Measurements from ENCODE around the gene LMNA. TPM values are rescaled to one million over a fixed set of nuclear protein-coding genes. Genes with fewer than 3 reads are reported as not detected.

Gene LMNA
- total and polyA plus RNA-seq, 3 donors from 2014 or later, result 162 to 219 (median 189) TPM

GRCh38 chr1:156160743-156161171, 46.2 kb downstream of the LMNA start:
- TF ChIP-seq POLR2A (IDR thresholded peaks at IDR 0.05) (no peak), CTCF (IDR thresholded peaks at IDR 0.05) (no peak)
- H3K36me3 ChIP-seq (ENCODE audit: low read depth, missing control alignments), result no peaks in the 10 kb centered on the region
- peak overlapping the region; percentile 49 to 86 for H3K27ac ChIP-seq
- intact Hi-C loops (cut with DNase I; ENCODE audit: low total_unique reads), result no loop called here
- H3K4me3 ChIP-seq, result peak overlapping the region; percentile 50 to 59
- H3K27me3 ChIP-seq, result no peaks in the 10 kb centered on the region
- 4 to 6% methylated on average over 14 to 18 of the region's 22 CpGs for WGBS, 2 donors
- no peaks in the 10 kb centered on the region for H3K9me3 ChIP-seq
- peaks cover 16% of the 10 kb centered on the region for H3K4me1 ChIP-seq
- peak; percentile 88 for DNase-seq

- peak overlapping the region in 1 of 2 donors; percentile 86 for H3K27ac ChIP-seq
Observed at GRCh38 chr1:156162430-156163037, 48.0 kb downstream of the LMNA start.

GRCh38 chr1:156163712-156164111, 49.2 kb downstream of the LMNA start:
- Histone ChIP-seq H3K27me3 (no peaks in the 10 kb centered on the region), H3K4me3 (no peak overlapping the region), H3K27ac (no peak overlapping the region), H3K9me3 (no peaks in the 10 kb centered on the region), H3K4me1 (peaks cover 16% of the 10 kb centered on the region), H3K36me3 (ENCODE audit: low read depth, missing control alignments) (no peaks in the 10 kb centered on the region)
- 44 to 68% methylated on average over 1 of the region's 1 CpG for whole genome bisulfite sequencing, 2 donors
- intact Hi-C loops (cut with DNase I; ENCODE audit: low total_unique reads), result no loop called here
- DNase-seq, result no peak
- TF ChIP-seq POLR2A (IDR thresholded peaks at IDR 0.05) (no peak), CTCF (IDR thresholded peaks at IDR 0.05) (no peak)

More at GRCh38 chr1:156162430-156163037, 48.0 kb downstream of the LMNA start:
- intact Hi-C loops (cut with DNase I; ENCODE audit: low total_unique reads), result no loop called here
- H3K36me3 ChIP-seq (ENCODE audit: low read depth, missing control alignments), result no peaks in the 10 kb centered on the region
- H3K4me1 ChIP-seq, result peaks cover 16% of the 10 kb centered on the region
- no peak overlapping the region for H3K4me3 ChIP-seq
- TF ChIP-seq POLR2A (IDR thresholded peaks at IDR 0.05) (no peak), CTCF (IDR thresholded peaks at IDR 0.05) (no peak)
- 82 to 87% methylated on average over 5 of the region's 5 CpGs for WGBS, 2 donors
- H3K27me3 ChIP-seq, result no peaks in the 10 kb centered on the region
- H3K9me3 ChIP-seq, result no peaks in the 10 kb centered on the region
- DNase-seq, result no peak

GRCh38 chr1:156164125-156164831, 49.8 kb downstream of the LMNA start:
- H3K4me1 ChIP-seq, result peaks cover 16% of the 10 kb centered on the region
- H3K27ac ChIP-seq, result no peak overlapping the region
- WGBS, 2 donors, result 73 to 80% methylated on average over 6 of the region's 6 CpGs
- no peaks in the 10 kb centered on the region for H3K36me3 ChIP-seq (ENCODE audit: low read depth, missing control alignments)
- intact Hi-C loops (cut with DNase I; ENCODE audit: low total_unique reads), result no loop called here
- H3K9me3 ChIP-seq, result no peaks in the 10 kb centered on the region
- no peak overlapping the region for H3K4me3 ChIP-seq
- no peaks in the 10 kb centered on the region for H3K27me3 ChIP-seq
- TF ChIP-seq POLR2A (IDR thresholded peaks at IDR 0.05), result no peak
- TF ChIP-seq CTCF (IDR thresholded peaks at IDR 0.05), result no peak
- DNase-seq, result no peak
